Endothelial cell of umbilical vein (primary cell): ENCODE results near the gene CPA1. TPM values are rescaled to one million over a fixed set of nuclear protein-coding genes. Genes with fewer than 3 reads are reported as not detected.

Experiments
- BruUV-seq: library from RNA; stranded (reverse); fragments of 400-500 nt; replicated peaks from 2 replicates; lab custom pipeline; 2021; lab: Mats Ljungman, UMichigan
- CTCF ChIA-PET: fragments of 300-600, 350-600 bp; sonication (Branson Sonifier 250); formaldehyde crosslinking; loops from one replicate; lab custom pipeline; 2021; ENCODE audit warnings: antibody characterized with exemption, inconsistent platforms; lab: Charles Lee
- POLR2A ChIA-PET: fragments of 300-600, 350-600 bp; sonication (Branson Sonifier 250); formaldehyde crosslinking; loops from one replicate; lab custom pipeline; 2021; ENCODE audit warnings: antibody characterized with exemption, inconsistent platforms; lab: Charles Lee
- DNase-seq: peaks from one replicate; pipeline ENCODE4 v3.0.0-alpha.2; 2011; ENCODE audit warnings: low read depth, low spot score
- FAIRE-seq: peaks from 2 replicates; lab custom pipeline; 2011; peaks lifted over from hg19 to GRCh38; lab: Jason Lieb, UNC
- H2AFZ ChIP-seq: 2 replicates; pipeline ENCODE4 v1.6.0; 2012; ENCODE audit warnings: low read depth, low read length, control low read depth, inconsistent platforms
- H3K27ac ChIP-seq: 2 replicates; pipeline ENCODE4 v1.5.1; 2011; ENCODE audit warnings: low read depth, mild to moderate bottlenecking, control low read depth, low read length, moderate library complexity; ENCODE audit not compliant: insufficient read depth
- H3K27me3 ChIP-seq, 2 experiments: 2 replicates each; pipeline versions ENCODE4 v1.6.0 to v1.6.1; 2011; ENCODE audit warnings: low read length in 2 of 2, mixed read lengths in 1 of 2; ENCODE audit not compliant: control insufficient read depth in 2 of 2, insufficient read depth in 2 of 2
- H3K36me3 ChIP-seq, 2 experiments: 2 replicates in 1 of 2; 3 replicates in 1 of 2; pipeline ENCODE4 v1.5.1; 2011; ENCODE audit warnings: low read length in 2 of 2, mild to moderate bottlenecking in 1 of 2, moderate library complexity in 1 of 2; ENCODE audit not compliant: control insufficient read depth in 2 of 2, insufficient read depth in 2 of 2; ENCODE audit errors: extremely low read depth in 1 of 2
- H3K4me1 ChIP-seq: 3 replicates; pipeline ENCODE4 v1.5.1; 2011; ENCODE audit warnings: mild to moderate bottlenecking, low read length; ENCODE audit not compliant: control insufficient read depth, insufficient read depth; ENCODE audit errors: extremely low read depth
- H3K4me2 ChIP-seq: 2 replicates; pipeline ENCODE4 v1.6.1; 2011; ENCODE audit warnings: low read length, control low read depth, mixed read lengths; ENCODE audit not compliant: insufficient read depth
- H3K4me3 ChIP-seq, 3 experiments: fragments of 200-600 bp in 1 of 3; sonication (generic), shearing (Covaris generic) in 1 of 3; replicated peaks in 1 of 3; 2 replicates each; pipeline ENCODE4 v1.5.1; 2011 to 2016; ENCODE audit warnings: control low read depth in 3 of 3, low read length in 3 of 3, mild to moderate bottlenecking in 2 of 3, inconsistent platforms in 1 of 3, low read depth in 1 of 3, moderate library complexity in 1 of 3; ENCODE audit not compliant: insufficient read depth in 1 of 3
- H3K79me2 ChIP-seq: 2 replicates; pipeline ENCODE4 v1.6.0; 2012; ENCODE audit warnings: low read length, inconsistent platforms; ENCODE audit not compliant: control insufficient read depth, insufficient read depth
- H3K9ac ChIP-seq: replicated peaks from 2 replicates; pipeline ENCODE3; 2011; ENCODE audit warnings: low read length, control low read depth; ENCODE audit not compliant: insufficient read depth; ENCODE audit errors: extremely low read depth
- H3K9me1 ChIP-seq: replicated peaks from 3 replicates; pipeline ENCODE4 v1.6.0; 2011; ENCODE audit warnings: mild to moderate bottlenecking, low read length; ENCODE audit not compliant: control insufficient read depth, insufficient read depth; ENCODE audit errors: extremely low read depth
- H3K9me3 ChIP-seq: replicated peaks from 2 replicates; pipeline ENCODE4 v1.5.1; 2012; ENCODE audit warnings: low read length, inconsistent platforms; ENCODE audit not compliant: control insufficient read depth, insufficient read depth
- H4K20me1 ChIP-seq: replicated peaks from 2 replicates; pipeline ENCODE3; 2011; ENCODE audit warnings: mild to moderate bottlenecking, low read length; ENCODE audit not compliant: control insufficient read depth, insufficient read depth; ENCODE audit errors: extremely low read depth
- CTCF ChIP-seq, 2 donors: IDR thresholded peaks; 1 replicate in 1 of 2; 2 replicates in 1 of 2; pipeline ENCODE4 v1.5.1; 2011; ENCODE audit warnings: low read length in 2 of 2, mild to moderate bottlenecking in 2 of 2, moderate library complexity in 2 of 2, control low read depth in 1 of 2, inconsistent platforms in 1 of 2, low read depth in 1 of 2; ENCODE audit not compliant: insufficient read depth in 1 of 2; ENCODE audit errors: extremely low read depth in 1 of 2
- EZH2 ChIP-seq: IDR thresholded peaks from 2 replicates; pipeline ENCODE4 v1.6.1; 2012; ENCODE audit warnings: borderline replicate concordance, low read depth, mild to moderate bottlenecking, moderate library complexity, low read length, inconsistent platforms; ENCODE audit not compliant: severe bottlenecking
- FOS ChIP-seq: IDR thresholded peaks from 2 replicates; pipeline ENCODE4 v1.6.1; 2011; ENCODE audit warnings: mild to moderate bottlenecking, low read length, moderate library complexity, borderline replicate concordance; ENCODE audit not compliant: insufficient read depth
- GATA2 ChIP-seq: IDR thresholded peaks from 2 replicates; pipeline ENCODE4 v1.7.0; 2011; ENCODE audit warnings: low read depth, mild to moderate bottlenecking, moderate library complexity, mixed read lengths, low read length; ENCODE audit not compliant: insufficient read length, insufficient read depth
- JUN ChIP-seq: IDR thresholded peaks from 2 replicates; pipeline ENCODE4 v1.6.1; 2011; ENCODE audit warnings: borderline replicate concordance, low read depth; ENCODE audit not compliant: insufficient read length, insufficient read depth
- MYC ChIP-seq: IDR thresholded peaks from one replicate; pipeline ENCODE4 v1.6.1; 2011; ENCODE audit warnings: mild to moderate bottlenecking, low read depth, low read length
- POLR2A ChIP-seq: IDR thresholded peaks from 2 replicates; pipeline ENCODE4 v1.6.1; 2012; ENCODE audit warnings: low read depth, mild to moderate bottlenecking, control low read depth, low read length
- POLR2AphosphoS5 ChIP-seq: IDR thresholded peaks from 2 replicates; pipeline ENCODE4 v1.6.1; 2012; ENCODE audit warnings: low read depth, mild to moderate bottlenecking, control low read depth, low read length, moderate library complexity; ENCODE audit not compliant: insufficient read depth
- dilution Hi-C: fragments of 300-500 bp; cut with MboI; formaldehyde crosslinking; loops from one replicate; pipeline ENCODE4 v1.15.0; 2019; ENCODE audit warnings: low sequenced_read_pairs; ENCODE audit not compliant: extremely low pct_ligation_motif_present
- intact Hi-C: fragments of 100-400 bp; cut with micrococcal nuclease; formaldehyde crosslinking; loops from one replicate; pipeline ENCODE4 v1.10.0; 2022
- polyA plus RNA-seq, 4 experiments: library from polyadenylated mRNA; depleted of rRNA in 3 of 4; stranded (reverse) in 3 of 4; unstranded in 1 of 4; fragments of >200 nt; gene quantifications; 2 replicates each; pipeline versions ENCODE4 v1.2.1 to v1.2.3, GENCODE V29; 2011 to 2012; ENCODE audit warnings: missing spikeins in 1 of 4
- total RNA-seq: library from RNA; stranded (reverse); gene quantifications from 2 replicates; pipeline ENCODE4 v1.2.3, GENCODE V29; 2021
- TF ChIP-seq, protein P1 (sequence below): IDR thresholded peaks from 2 replicates; pipeline ENCODE4 v1.6.1; 2011; ENCODE audit not compliant: insufficient read depth, insufficient read length

The CPA1 gene
- total and polyA plus RNA-seq, 2 donors (not counting 3 experiments of a cell fraction or from before 2014, with no cell fraction given), result not detected

GRCh38 chr7:130400120-130400572, 19.9 kb downstream of the CPA1 start:
- BruUV-seq, result no TSS peak
- no peak for TF ChIP-seq EZH2
- TF ChIP-seq MYC, result no peak
- TF ChIP-seq CTCF (IDR thresholded peaks at IDR 0.05; ENCODE audit: extremely low read depth in 1 of 2, insufficient read depth in 1 of 2, low read depth in 1 of 2, low read length in 2 of 2), result no peak
- TF ChIP-seq, protein P1, sequence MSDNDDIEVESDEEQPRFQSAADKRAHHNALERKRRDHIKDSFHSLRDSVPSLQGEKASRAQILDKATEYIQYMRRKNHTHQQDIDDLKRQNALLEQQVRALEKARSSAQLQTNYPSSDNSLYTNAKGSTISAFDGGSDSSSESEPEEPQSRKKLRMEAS, result no peak
- no peak for TF ChIP-seq POLR2AphosphoS5
- no peak for TF ChIP-seq GATA2
- TF ChIP-seq JUN, result no peak
- TF ChIP-seq POLR2A, result no peak
- TF ChIP-seq FOS, result no peak
- intact Hi-C loops, result no loop called here

More at GRCh38 chr7:130400120-130400572, 19.9 kb downstream of the CPA1 start:
- Histone ChIP-seq H3K9me1 (no peaks in the 10 kb centered on the region), H3K27ac (no peak overlapping the region), H3K79me2 (no peaks in the 10 kb centered on the region), H2AFZ (no peak overlapping the region), H3K9me3 (no peaks in the 10 kb centered on the region), H3K36me3 (peaks cover 0 to 5% of the 10 kb centered on the region in 2 experiments), H3K4me1 (peaks cover 4% of the 10 kb centered on the region), H3K4me3 (no peak overlapping the region), H4K20me1 (no peaks in the 10 kb centered on the region), H3K27me3 (no peaks in the 10 kb centered on the region), H3K9ac (no peak overlapping the region), H3K4me2 (no peak overlapping the region)
- ChIA-PET POLR2A (interaction anchor here (0.6 kb wide), 1 partner anchor 42 kb away, joined by 3 read pairs; no protein-coding TSS in a partner anchor), CTCF (interaction anchor here (1.1 to 1.8 kb wide), 2 partner anchors 12 to 31 kb away, joined by 3 to 10 read pairs; no protein-coding TSS in a partner anchor)
- dilution Hi-C loops, result no loop called here
- DNase-seq (peak; percentile 59), FAIRE-seq (no peak)
